HG03565 (cell line): Measurements from ENCODE around the gene PRPSAP2.

Experiments used
- ATAC-seq: cut with Tn5 transposase; IDR thresholded peaks from one replicate; pipeline ENCODE4 v1.9.1; 2021; ENCODE audit warnings: mild to moderate bottlenecking, moderate library complexity; ENCODE audit not compliant: unreplicated experiment

Gene PRPSAP2

DNA sequence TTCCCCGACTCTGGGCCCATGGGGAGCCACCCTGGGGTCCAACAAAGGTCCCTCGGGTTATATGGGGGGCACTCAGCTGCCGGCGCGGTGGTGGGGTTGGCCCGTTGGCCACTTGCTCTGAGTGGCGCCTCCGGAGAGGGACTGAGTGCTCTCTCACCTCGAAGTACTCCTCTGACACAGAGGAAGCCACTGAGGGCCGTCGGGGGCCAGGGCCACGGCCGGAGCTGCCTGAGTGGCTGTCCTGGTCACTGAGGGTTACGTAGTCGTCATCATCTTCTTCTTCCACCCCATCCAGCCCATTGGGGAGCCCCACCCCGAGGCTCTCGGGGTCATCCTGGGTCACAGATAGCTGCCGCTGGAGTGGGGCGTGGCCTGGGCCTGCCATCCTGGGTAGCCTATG, 119.7 kb downstream of the PRPSAP2 start:
- ATAC-seq: no peak

DNA sequence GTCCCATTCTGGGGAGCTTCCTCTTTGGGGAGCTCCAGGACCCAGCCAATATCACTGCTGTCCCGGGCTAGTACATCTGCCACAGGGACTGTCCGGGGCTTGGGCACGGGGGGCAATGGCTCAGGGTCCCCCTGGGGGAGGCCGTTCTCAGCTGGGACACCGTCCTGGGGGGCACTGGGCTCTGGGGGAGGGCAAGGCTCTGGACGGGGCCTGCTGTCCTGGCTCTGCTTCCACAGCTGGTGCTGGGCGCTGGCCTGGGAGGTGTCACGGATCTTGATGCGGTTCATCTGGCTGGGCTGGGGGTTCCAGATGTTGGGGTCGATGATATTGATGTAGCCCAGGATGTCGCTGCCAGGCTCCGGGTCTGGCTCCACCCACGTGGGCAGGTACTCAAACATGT, 120.1 kb downstream of the PRPSAP2 start:
- ATAC-seq: no peak

DNA sequence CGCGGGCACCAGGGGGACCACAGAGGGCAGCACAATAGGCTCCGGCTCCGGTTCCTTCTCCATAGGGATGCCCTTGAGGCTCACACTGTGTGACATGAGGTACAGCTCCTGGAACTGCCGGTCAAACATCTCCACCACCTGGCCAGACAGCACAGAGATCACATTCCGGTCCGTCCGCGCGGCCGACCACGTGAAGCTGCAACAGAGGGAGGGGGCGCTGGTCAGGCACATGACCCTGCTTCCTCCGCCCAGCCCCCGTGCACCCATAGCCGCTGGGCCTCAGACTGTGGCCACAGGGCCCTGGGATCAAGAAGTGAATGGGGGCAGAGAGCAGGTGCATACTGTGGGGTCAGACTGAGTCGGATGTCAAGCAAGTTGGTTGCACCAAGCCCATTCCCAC, 120.7 kb downstream of the PRPSAP2 start:
- ATAC-seq: no peak
